ENCODE data around the gene APBB1IP. TPM values are rescaled to one million over a fixed set of nuclear protein-coding genes. Genes with fewer than 3 reads are reported as not detected.

The APBB1IP gene
- total and polyA plus RNA-seq, 8 donors = 1.2 to 4.7 (median 3.2) TPM; not detected in 1

DNA sequence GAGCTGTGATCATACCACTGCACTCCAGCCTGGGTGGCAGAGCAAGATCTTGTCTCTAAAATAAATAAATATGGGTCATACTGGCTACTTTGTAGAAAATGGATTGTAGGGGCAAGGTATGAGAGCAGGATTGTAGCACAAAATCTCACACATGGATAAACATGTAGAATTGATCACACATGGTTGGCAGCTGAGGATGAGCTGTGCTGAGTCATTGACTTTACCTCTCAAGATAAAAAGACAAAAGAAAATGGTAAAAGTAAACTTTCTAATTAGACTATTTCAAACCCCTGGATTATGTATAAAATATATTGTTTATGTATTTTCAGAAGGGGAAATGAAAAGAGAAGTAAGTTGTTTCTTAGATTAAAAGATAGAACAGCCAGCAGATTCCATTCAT is 69.3 kb downstream of the APBB1IP start:
- Histone ChIP-seq H3K4me3 (no peak overlapping the region), H3K27me3 (no peaks in the 10 kb centered on the region), H3K4me1 (no peaks in the 10 kb centered on the region), H3K36me3 (peaks cover 2 to 9% (median 5%) of the 10 kb centered on the region in 4 donors), H3K27ac (no peak overlapping the region), H3K9me3 (peaks cover 0 to 5% (median 3%) of the 10 kb centered on the region in 4 donors)
- TF ChIP-seq, protein P1, sequence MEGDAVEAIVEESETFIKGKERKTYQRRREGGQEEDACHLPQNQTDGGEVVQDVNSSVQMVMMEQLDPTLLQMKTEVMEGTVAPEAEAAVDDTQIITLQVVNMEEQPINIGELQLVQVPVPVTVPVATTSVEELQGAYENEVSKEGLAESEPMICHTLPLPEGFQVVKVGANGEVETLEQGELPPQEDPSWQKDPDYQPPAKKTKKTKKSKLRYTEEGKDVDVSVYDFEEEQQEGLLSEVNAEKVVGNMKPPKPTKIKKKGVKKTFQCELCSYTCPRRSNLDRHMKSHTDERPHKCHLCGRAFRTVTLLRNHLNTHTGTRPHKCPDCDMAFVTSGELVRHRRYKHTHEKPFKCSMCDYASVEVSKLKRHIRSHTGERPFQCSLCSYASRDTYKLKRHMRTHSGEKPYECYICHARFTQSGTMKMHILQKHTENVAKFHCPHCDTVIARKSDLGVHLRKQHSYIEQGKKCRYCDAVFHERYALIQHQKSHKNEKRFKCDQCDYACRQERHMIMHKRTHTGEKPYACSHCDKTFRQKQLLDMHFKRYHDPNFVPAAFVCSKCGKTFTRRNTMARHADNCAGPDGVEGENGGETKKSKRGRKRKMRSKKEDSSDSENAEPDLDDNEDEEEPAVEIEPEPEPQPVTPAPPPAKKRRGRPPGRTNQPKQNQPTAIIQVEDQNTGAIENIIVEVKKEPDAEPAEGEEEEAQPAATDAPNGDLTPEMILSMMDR (IDR thresholded peaks at IDR 0.05) = no peak
- intact Hi-C loops (cut with DNase I; ENCODE audit: low total_unique reads) = no loop called here
- DNase-seq = no peak

DNA sequence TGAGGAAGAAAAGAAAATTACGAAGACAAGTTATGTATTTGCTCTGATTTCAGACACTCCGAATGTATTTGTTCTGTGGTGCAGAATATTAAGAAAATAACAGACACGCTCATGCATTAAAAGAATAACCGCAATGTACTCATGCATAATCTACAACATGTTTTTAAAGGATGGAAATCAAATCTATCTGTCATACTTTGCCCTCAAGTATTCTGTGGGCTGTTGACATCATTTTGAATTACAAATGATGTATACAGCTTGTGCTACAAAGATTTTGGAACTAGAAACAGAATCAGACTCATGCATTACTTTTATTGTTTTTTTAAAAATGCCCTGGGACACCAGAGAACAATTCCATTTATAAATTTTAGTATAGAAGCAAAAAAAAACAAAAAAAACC is 69.9 kb downstream of the APBB1IP start:
- H3K9me3 ChIP-seq = peaks cover 0 to 11% (median 7%) of the 10 kb centered on the region in 4 donors
- intact Hi-C loops (cut with DNase I; ENCODE audit: low total_unique reads) = no loop called here
- no peaks in the 10 kb centered on the region for H3K27me3 ChIP-seq
- DNase-seq = no peak
- H3K27ac ChIP-seq = no peak overlapping the region
- H3K4me3 ChIP-seq = no peak overlapping the region
- H3K36me3 ChIP-seq = peaks cover 4 to 15% (median 11%) of the 10 kb centered on the region in 4 donors
- no peak for TF ChIP-seq EP300 (IDR thresholded peaks at IDR 0.05)
- TF ChIP-seq POLR2A (IDR thresholded peaks at IDR 0.05) = no peak
- TF ChIP-seq POLR2AphosphoS5 (IDR thresholded peaks at IDR 0.05) = no peak
- TF ChIP-seq, protein P1 (IDR thresholded peaks at IDR 0.05) = no peak
- H3K4me1 ChIP-seq = no peaks in the 10 kb centered on the region
- WGBS, 5 donors = 80 to 91% (median 91%) methylated on average over 4 of the region's 4 CpGs

DNA sequence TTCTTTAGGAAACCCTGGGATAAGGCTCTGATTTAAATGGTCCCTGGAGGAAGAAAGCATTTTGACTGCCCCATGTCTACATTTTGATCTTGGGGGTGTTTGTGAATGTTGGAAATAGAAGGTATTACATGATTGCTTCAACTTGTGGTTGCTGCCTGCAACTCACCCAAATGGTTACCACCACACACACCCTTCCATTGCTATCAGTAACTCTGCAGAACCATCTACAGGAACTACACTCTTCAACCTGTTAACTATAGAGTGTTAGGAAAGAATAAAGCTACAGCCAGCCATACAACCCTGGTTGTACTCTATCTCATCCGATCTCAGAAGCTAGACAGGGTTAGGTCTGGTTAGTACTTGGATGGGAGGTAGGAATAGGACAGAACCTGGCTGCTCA is 71.2 kb downstream of the APBB1IP start:
- no peak for DNase-seq
- Histone ChIP-seq H3K27ac (no peak overlapping the region), H3K4me1 (no peaks in the 10 kb centered on the region), H3K27me3 (no peaks in the 10 kb centered on the region), H3K36me3 (peaks cover 4 to 25% (median 12%) of the 10 kb centered on the region in 4 donors), H3K9me3 (peaks cover 0 to 17% (median 11%) of the 10 kb centered on the region in 4 donors), H3K4me3 (no peak overlapping the region)
- 89 to 100% (median 94%) methylated on average over 1 of the region's 1 CpG for WGBS, 5 donors
- intact Hi-C loops (cut with DNase I; ENCODE audit: low total_unique reads) = no loop called here
- TF ChIP-seq POLR2A (IDR thresholded peaks at IDR 0.05) = no peak
- no peak for TF ChIP-seq POLR2AphosphoS5 (IDR thresholded peaks at IDR 0.05)
- no peak for TF ChIP-seq EP300 (IDR thresholded peaks at IDR 0.05)
- TF ChIP-seq, protein P1 (IDR thresholded peaks at IDR 0.05) = no peak

DNA sequence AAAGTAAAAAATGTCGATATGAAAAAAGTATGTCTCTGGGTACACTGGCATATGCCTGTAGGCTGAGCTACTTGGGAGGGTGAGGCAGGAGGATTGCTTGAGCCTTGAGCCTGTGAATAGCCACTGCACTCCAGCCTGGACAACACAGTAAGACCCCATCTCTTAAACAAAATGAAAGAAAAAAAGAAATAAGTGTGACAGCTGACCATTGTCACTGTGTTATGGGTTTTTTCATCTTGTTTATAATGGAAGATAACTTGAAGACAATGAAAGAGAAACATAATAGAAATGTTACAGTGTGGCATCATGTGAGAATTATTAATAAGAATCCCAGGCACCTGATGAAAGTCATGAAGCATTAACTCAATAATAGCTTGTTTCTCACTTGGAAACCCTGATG is 75.0 kb downstream of the APBB1IP start:
- Histone ChIP-seq H3K27ac (no peak overlapping the region), H3K36me3 (peaks cover 4 to 25% (median 12%) of the 10 kb centered on the region in 4 donors), H3K4me1 (peaks cover 0 to 17% (median 0%) of the 10 kb centered on the region in 4 donors), H3K9me3 (peaks cover 0 to 17% (median 11%) of the 10 kb centered on the region in 4 donors), H3K27me3 (no peaks in the 10 kb centered on the region), H3K4me3 (no peak overlapping the region)
- whole genome bisulfite sequencing, 5 donors = 83 to 98% (median 92%) methylated on average over 1 of the region's 1 CpG
- TF ChIP-seq, protein P1 (IDR thresholded peaks at IDR 0.05) = no peak
- TF ChIP-seq EP300 (IDR thresholded peaks at IDR 0.05) (no peak), POLR2AphosphoS5 (IDR thresholded peaks at IDR 0.05) (no peak), POLR2A (IDR thresholded peaks at IDR 0.05) (no peak)
- DNase-seq = no peak
- intact Hi-C loops (cut with DNase I; ENCODE audit: low total_unique reads) = no loop called here

All from stomach (tissue), 9 donors.